Activated B cell treated with CpG ODN at 0.5 μM for 24 hours (primary cell): ENCODE results near the gene GALNT2. TPM values are rescaled to one million over a fixed set of nuclear protein-coding genes. Genes with fewer than 3 reads are reported as not detected.

Experiments
- ATAC-seq: fragments of 200-7000 bp; cut with Tn5 transposase; one replicate; pipeline ENCODE4 v1.10.0; 2021; ENCODE audit warnings: low read depth, mild to moderate bottlenecking, moderate library complexity
- CTCF ChIA-PET: fragments of 350-600 bp; sonication (Branson Sonifier 250); formaldehyde crosslinking; loops from one replicate; lab custom pipeline; 2021; ENCODE audit warnings: antibody characterized with exemption; lab: Charles Lee
- POLR2A ChIA-PET: fragments of 350-600 bp; sonication (Branson Sonifier 250); formaldehyde crosslinking; loops from one replicate; lab custom pipeline; 2021; ENCODE audit warnings: antibody characterized with exemption; lab: Charles Lee
- DNase-seq: peaks from one replicate; pipeline ENCODE4 v3.0.0; 2022
- H3K27ac Mint-ChIP-seq: one replicate; pipeline ENCODE4 v1.8.0; 2020; ENCODE audit warnings: mixed read lengths
- H3K27me3 Mint-ChIP-seq: one replicate; pipeline ENCODE4 v1.8.0; 2021; ENCODE audit warnings: mixed read lengths
- H3K36me3 Mint-ChIP-seq: one replicate; pipeline ENCODE4 v1.8.0; 2021; ENCODE audit warnings: low read depth, mixed read lengths
- H3K4me1 Mint-ChIP-seq: one replicate; pipeline ENCODE4 v1.8.0; 2021; ENCODE audit warnings: mixed read lengths
- H3K4me3 Mint-ChIP-seq: one replicate; pipeline ENCODE4 v1.8.0; 2020; ENCODE audit warnings: mild to moderate bottlenecking, mixed read lengths
- H3K9me3 Mint-ChIP-seq: one replicate; pipeline ENCODE4 v1.8.0; 2020; ENCODE audit warnings: mixed read lengths
- intact Hi-C: fragments of 100-400 bp; cut with micrococcal nuclease; formaldehyde crosslinking; loops from one replicate; pipeline ENCODE4 v1.15.1; 2024
- total RNA-seq: library from RNA; stranded (reverse); gene quantifications from 2 replicates; pipeline ENCODE4 v1.2.3, GENCODE V29; 2022
- TF ChIP-seq, protein P1 (sequence below): fragments of 200-600 bp; IDR thresholded peaks from one replicate; pipeline ENCODE4 v1.8.0; 2022; ENCODE audit warnings: antibody characterized with exemption, mild to moderate bottlenecking

Gene GALNT2
- total RNA-seq, 1 donor from 2014 or later: 108 TPM

DNA sequence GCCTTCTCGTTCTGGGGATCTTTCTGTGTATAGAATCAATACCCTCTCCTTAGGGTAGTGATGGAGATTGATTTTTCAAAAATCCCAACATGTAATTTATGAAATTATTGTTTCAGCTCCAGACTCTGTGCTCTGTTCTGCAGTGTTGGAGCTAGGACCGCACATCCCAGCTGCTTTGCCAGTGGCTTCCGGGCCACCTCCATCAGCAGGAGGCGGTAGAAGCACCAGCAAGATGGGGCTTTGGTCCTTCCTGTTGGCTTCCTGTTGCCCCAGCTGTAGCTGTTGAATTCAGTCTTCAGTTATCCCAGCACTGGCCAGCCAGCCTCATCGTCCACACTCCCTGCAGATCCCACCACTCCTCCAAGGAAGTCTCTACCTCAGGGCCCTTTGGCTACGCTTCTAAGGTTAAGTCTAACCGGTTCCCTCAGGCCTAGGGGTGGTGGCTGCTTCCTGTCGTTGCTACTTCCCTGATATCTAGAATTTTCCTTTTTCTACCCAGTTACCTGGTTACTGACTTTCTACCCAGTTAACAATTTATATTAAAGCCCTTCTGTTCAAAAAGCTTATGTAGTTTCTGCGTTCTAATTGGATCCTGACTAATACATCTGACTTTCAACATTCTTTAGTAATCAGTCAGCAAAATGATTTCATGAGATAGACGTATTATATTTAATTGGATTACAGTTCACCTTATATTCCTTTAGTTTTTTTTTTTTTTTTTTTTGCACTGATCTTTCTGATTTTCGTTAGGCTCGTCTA lies 24.6 kb downstream of the GALNT2 start:
- ChIA-PET POLR2A (interaction anchor here (0.8 to 1.7 kb wide), 2 partner anchors 9 to 18 kb away, joined by 5 to 6 read pairs; no protein-coding TSS in a partner anchor), CTCF (no interaction called here)
- no peak overlapping the region for H3K27ac Mint-ChIP-seq
- H3K4me1 Mint-ChIP-seq: peaks cover 32% of the 10 kb centered on the region
- TF ChIP-seq, protein P1, sequence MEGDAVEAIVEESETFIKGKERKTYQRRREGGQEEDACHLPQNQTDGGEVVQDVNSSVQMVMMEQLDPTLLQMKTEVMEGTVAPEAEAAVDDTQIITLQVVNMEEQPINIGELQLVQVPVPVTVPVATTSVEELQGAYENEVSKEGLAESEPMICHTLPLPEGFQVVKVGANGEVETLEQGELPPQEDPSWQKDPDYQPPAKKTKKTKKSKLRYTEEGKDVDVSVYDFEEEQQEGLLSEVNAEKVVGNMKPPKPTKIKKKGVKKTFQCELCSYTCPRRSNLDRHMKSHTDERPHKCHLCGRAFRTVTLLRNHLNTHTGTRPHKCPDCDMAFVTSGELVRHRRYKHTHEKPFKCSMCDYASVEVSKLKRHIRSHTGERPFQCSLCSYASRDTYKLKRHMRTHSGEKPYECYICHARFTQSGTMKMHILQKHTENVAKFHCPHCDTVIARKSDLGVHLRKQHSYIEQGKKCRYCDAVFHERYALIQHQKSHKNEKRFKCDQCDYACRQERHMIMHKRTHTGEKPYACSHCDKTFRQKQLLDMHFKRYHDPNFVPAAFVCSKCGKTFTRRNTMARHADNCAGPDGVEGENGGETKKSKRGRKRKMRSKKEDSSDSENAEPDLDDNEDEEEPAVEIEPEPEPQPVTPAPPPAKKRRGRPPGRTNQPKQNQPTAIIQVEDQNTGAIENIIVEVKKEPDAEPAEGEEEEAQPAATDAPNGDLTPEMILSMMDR: no peak
- intact Hi-C loops: no loop called here
- peaks cover 56% of the 10 kb centered on the region for H3K36me3 Mint-ChIP-seq
- H3K27me3 Mint-ChIP-seq: no peaks in the 10 kb centered on the region
- no peak for ATAC-seq
- H3K4me3 Mint-ChIP-seq: no peak overlapping the region
- H3K9me3 Mint-ChIP-seq: no peaks in the 10 kb centered on the region
- no peak for DNase-seq

DNA sequence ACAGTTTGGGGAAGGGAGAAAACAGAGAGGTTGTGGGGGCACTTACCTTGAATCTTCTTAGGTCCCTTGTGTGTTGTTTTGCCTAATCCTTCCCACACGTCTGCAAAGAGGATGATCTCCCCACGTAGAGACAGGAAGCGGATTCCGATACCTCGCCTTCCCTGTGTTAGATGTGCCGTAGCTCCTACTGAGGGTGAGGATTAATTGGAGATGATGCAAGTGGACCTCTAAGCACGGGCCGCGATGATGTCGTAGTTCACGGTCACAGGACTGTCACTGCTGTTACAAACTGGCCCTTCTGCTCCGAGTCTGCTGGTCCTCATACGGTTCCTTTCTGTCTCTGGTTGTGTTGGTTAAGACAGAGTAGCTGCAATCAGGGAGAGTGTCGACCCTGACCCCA lies 27.7 kb downstream of the GALNT2 start:
- no peak overlapping the region for H3K27ac Mint-ChIP-seq
- TF ChIP-seq, protein P1: no peak
- ChIA-PET POLR2A (interaction anchor here (1.3 kb wide), 1 partner anchor 55 kb away, joined by 4 read pairs; no protein-coding TSS in a partner anchor), CTCF (no interaction called here)
- no peak overlapping the region for H3K4me3 Mint-ChIP-seq
- no peaks in the 10 kb centered on the region for H3K27me3 Mint-ChIP-seq
- H3K9me3 Mint-ChIP-seq: no peaks in the 10 kb centered on the region
- ATAC-seq: no peak
- no peak for DNase-seq
- H3K4me1 Mint-ChIP-seq: peaks cover 20% of the 10 kb centered on the region
- peaks cover 73% of the 10 kb centered on the region for H3K36me3 Mint-ChIP-seq
- intact Hi-C loops: no loop called here

- intact Hi-C loops: no loop called here
- Mint-ChIP-seq H3K36me3 (peaks cover 61% of the 10 kb centered on the region), H3K4me1 (peaks cover 21% of the 10 kb centered on the region), H3K27me3 (no peaks in the 10 kb centered on the region), H3K27ac (no peak overlapping the region), H3K9me3 (no peaks in the 10 kb centered on the region), H3K4me3 (no peak overlapping the region)
- CTCF ChIA-PET: no interaction called here
- TF ChIP-seq, protein P1: no peak
- no peak for ATAC-seq
- no peak for DNase-seq
- POLR2A ChIA-PET: no interaction called here
These were observed 28.9 kb downstream of the GALNT2 start for GRCh38 chr1:230095938-230096337.

GRCh38 chr1:230097370-230097769 lies 30.3 kb downstream of the GALNT2 start:
- intact Hi-C loops: no loop called here
- H3K27me3 Mint-ChIP-seq: no peaks in the 10 kb centered on the region
- no peak overlapping the region for H3K27ac Mint-ChIP-seq
- ChIA-PET POLR2A (interaction anchor here (1.3 kb wide), 1 partner anchor 12 kb away, joined by 5 read pairs; no protein-coding TSS in a partner anchor), CTCF (no interaction called here)
- no peak for DNase-seq
- H3K9me3 Mint-ChIP-seq: no peaks in the 10 kb centered on the region
- no peak overlapping the region for H3K4me3 Mint-ChIP-seq
- peaks cover 57% of the 10 kb centered on the region for H3K36me3 Mint-ChIP-seq
- TF ChIP-seq, protein P1: no peak
- no peak for ATAC-seq
- peaks cover 31% of the 10 kb centered on the region for H3K4me1 Mint-ChIP-seq

- CTCF ChIA-PET: no interaction called here
- H3K4me3 Mint-ChIP-seq: no peak overlapping the region
- TF ChIP-seq, protein P1: no peak
- intact Hi-C loops: no loop called here
- H3K36me3 Mint-ChIP-seq: peaks cover 55% of the 10 kb centered on the region
- H3K27me3 Mint-ChIP-seq: no peaks in the 10 kb centered on the region
- ATAC-seq (no peak), DNase-seq (no peak)
- POLR2A ChIA-PET: interaction anchor here (0.6 kb wide), 1 partner anchor 11 kb away, joined by 3 read pairs; no protein-coding TSS in a partner anchor
- H3K4me1 Mint-ChIP-seq: peaks cover 45% of the 10 kb centered on the region
- H3K27ac Mint-ChIP-seq: no peak overlapping the region
- H3K9me3 Mint-ChIP-seq: no peaks in the 10 kb centered on the region
These were observed 31.7 kb downstream of the GALNT2 start for GRCh38 chr1:230098723-230099122.
